HUDEP-2 (cell line): ENCODE measurements around the gene CDCP1.
"Not testable (repeated sequence)": the region's sequence is repeated elsewhere in the genome, so short reads cannot be mapped to it uniquely, and the experiment has no call there.

Source experiments
- DNase-seq, 76 experiments: peaks; one replicate each; lab custom pipeline; 2025; ENCODE audit not compliant: unreplicated experiment in 76 of 76; lab: John Stamatoyannopoulos, UW

The CDCP1 gene

DNA sequence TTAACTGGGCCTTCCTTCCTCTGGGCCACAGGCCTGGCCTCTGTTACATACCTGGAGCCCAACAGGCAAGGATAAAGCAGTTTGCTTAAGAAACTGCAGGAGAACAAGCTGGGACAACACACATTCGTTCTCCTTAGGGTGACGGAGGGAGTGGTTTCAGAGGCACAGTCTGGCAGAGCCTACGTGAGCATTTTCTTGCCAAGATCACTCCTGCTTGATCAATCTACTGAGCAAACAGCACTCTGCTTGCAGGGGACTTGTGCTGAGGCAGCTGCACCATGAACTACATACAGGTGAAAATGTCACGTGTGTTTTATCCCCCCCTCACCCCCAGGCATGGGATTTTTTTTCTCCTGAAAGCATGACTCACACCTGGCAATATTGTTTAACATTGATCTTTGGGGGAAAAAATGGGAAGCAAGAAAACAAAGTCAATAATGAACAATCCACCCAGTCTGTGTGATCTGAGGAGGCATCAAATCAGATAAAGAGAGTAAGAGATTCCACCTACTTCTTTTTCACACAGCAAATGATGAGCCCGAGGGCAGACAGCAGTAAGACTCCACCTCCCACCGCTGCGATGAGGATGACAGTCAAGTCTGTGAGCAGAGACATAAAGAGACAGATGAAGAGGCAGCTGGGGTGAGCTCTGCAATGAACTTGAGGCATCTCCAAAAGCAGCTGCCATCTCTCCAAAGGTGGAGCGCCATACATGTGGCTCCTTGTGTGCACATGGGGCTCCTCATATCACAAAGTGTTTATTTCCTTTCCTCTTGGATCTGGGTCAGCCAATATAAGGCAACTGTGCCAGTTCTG is 57.4 kb downstream of the CDCP1 start:
- no peak for DNase-seq

DNA sequence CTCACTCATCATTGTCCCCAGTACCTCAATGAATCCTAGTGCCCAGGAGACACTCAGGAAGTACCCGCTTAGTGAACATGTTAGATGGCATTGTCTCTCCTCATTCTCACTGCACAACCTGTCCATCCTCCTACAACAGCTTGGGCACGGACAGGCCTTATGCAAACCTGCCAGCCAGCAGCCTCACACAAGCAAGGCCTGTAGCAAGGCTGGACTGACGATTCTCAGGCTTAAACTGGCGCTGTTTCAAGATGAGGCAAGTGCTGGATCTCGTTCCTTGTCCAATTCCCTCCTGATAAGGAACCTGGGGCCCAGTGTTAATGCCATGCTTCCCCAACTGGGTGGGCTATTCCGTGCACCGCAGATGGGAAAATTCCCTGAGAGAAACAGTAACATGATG is 59.0 kb downstream of the CDCP1 start:
- no peak for DNase-seq

DNA sequence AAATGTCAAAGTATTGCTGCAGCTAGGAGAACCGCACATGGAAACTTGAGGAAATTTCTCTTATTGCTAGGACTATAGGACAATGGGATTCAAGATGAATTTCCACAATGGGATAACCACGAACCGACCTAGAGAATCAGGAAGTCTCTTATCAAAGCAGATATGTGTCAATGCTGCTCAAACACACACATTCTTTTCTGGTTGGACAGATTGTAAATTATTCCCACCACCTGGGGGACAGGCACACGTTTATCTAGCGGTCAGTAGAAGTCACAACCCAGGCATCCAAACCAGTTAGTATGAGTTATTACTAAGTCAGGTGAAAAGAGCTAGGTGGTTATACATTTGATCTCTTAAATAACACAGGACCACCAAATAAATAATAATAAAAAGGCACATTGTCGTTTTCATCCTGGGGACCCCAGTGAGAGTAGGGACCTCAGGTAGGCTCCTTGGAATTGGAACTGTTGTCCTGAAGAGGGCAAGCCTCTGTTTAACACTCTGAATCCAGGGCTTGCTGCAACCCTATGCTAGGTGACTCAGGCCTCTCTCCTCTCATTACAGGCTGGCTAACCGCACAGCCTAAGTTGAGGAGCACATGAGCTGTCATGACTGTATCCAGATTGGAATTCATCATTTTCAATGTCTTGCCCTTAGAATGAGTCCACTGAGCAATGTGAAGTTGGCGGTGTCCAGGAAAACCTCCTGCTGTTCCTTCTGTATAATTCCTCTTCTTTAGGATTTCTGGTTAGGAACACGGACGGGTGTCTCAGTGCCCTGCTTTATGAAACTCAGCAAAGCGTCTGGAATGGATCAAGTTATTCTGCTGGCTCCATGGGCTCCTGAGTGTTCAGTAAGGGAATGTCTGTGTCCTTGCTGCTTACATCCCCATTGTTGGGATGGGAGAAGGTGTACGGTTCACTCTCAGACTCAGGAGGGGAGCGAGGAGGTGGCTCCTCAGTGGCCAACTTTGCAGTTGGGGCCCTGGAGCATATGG is 61.1 kb downstream of the CDCP1 start:
- no peak for DNase-seq

DNA sequence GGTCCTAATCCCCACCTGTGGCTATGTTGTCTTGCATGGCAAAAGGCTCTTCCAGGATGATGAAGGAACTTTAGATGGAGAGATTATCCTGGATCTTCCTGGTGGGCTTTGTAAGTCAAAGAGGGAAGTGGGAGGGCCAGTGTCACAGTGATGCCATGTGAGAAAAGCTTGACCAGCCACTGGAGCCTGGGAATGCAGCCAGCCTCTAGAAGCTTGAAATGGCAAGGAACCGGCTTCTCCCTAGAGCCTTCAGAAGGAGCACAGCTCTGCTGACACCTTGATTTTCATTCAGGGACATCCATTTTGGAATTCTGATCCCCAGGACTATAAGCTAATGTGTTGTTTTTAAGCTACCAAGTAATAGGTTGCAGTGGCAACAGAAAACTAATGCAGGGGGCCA is 61.8 kb downstream of the CDCP1 start:
- DNase-seq = no peak

DNA sequence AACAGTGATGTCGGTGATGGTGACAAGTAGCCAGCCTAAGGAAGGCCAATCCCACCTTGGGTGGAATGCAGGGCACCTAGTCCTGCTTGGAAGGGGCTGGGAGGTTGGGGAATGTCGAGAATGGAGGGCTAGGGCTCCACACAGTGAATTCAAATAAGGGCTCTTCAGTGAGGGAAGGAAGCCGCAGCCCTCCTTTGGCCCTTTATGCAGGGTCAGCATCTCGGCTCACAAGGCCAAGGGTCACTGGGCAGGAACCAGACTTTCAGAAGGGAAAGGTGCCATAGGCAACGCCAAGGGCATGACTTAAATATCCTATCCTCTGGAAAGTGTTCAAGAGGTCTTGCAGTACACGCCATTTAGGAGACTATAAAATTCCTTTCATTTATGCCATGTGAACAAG is 63.2 kb downstream of the CDCP1 start:
- no peak for DNase-seq

GRCh38 chr3:45082142-45082538 is 64.0 kb downstream of the CDCP1 start:
- no peak for DNase-seq

- DNase-seq = no peak
Observed at GRCh38 chr3:45081506-45082141, 64.6 kb downstream of the CDCP1 start.

DNA sequence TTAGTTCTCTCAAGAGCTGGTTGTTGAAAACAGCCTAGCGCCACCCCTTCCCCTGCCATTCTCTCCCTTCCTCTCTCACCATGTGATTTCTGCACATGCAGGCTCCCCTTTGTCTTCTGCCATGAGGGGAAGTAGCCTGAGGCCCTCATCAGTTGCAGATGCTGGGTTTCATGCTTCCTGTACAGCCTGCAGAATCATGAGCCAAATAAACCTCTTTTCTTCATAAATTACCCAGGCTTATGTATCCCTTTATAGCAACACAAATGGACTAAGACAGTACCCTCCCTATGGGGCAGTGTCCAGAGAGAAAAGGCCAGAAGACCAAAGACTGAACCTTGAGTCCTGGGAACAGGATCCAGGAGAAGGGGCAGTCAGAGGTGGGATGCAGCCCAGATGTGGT is 65.4 kb downstream of the CDCP1 start:
- DNase-seq = no peak

- DNase-seq = no peak
Observed at GRCh38 chr3:45079715-45080114, 66.5 kb downstream of the CDCP1 start.

- DNase-seq = peak in 1 of 76 experiments; percentile 3
Observed at GRCh38 chr3:45078910-45079522, 67.2 kb downstream of the CDCP1 start.

- not testable (repeated sequence) for DNase-seq
Observed at GRCh38 chr3:45078256-45078655, 67.9 kb downstream of the CDCP1 start.

DNA sequence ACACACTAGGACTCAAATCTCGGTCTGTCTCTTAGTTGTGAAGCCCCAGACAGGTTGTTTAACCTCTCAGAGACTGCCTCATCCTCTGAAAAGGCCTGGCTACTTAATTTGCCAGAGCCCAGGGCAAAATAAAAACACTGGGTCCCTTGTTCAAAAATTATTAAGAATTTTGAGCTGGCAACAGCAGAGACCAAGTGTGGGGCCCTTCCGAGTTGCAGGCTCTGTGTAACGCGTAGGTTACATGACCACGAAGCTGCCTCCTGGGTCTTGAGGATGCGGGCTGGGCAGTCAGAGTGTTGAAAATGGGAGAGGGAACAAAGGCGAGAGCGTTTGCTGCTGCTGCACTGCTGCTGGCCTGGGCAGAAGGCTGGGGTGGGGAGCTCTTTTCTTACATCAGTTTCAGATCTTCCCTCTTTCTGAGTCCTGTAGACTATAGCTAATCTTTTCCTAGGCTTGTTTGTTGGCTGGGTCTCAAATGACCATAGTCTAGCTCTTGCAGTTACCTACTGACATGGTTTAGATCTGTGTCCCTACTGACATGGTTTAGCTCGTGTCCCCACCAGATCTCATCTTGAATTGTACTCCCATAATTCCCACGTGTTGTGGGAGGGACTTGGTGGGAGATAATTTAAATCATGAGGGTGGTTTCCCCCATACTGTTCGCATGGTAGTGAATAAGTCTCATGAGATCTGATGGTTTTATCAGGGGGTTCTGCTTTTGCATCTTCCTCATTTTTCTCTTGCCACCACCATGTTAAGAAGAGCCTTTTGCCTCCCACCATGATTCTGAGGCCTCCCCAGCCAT is 70.2 kb downstream of the CDCP1 start:
- no peak for DNase-seq

- DNase-seq = no peak
Observed at GRCh38 chr3:45071075-45071474, 75.1 kb downstream of the CDCP1 start.

- no peak for DNase-seq
Observed at GRCh38 chr3:45067941-45068340, 78.2 kb downstream of the CDCP1 start.

GRCh38 chr3:45067486-45067885 is 78.7 kb downstream of the CDCP1 start:
- no peak for DNase-seq

- no peak for DNase-seq
Observed at GRCh38 chr3:45066109-45066801, 79.9 kb downstream of the CDCP1 start.

DNA sequence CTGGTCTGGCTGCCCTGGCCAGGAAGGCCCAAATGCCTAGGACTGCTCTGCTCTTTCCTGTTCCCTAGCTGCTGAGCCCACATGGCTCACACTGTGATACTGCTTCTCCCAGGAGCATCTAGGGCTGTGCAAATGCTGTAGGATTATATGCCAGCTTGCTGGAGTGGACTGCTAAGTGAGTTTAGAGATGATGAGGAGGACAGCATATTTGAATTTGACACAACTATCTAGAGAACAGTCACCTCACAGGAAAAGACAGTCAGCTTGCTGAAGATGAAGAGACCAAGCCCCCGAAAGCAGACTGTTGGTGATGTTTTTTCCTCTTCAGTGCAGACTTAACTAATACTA is 80.8 kb downstream of the CDCP1 start:
- no peak for DNase-seq

GRCh38 chr3:45064512-45065372 is 81.4 kb downstream of the CDCP1 start:
- DNase-seq = peak in 75 of 76 experiments; percentile 20 to 96 (median 80)

GRCh38 chr3:45062697-45063070 is 83.5 kb downstream of the CDCP1 start:
- no peak for DNase-seq
